GM18526 (cell line): ENCODE measurements around the gene PROS1.

Experiments
- POLR2A ChIP-seq: IDR thresholded peaks from 3 replicates; pipeline ENCODE4 v1.6.1; 2011; ENCODE audit not compliant: insufficient read length; ENCODE audit errors: extremely low read depth

Gene PROS1

DNA sequence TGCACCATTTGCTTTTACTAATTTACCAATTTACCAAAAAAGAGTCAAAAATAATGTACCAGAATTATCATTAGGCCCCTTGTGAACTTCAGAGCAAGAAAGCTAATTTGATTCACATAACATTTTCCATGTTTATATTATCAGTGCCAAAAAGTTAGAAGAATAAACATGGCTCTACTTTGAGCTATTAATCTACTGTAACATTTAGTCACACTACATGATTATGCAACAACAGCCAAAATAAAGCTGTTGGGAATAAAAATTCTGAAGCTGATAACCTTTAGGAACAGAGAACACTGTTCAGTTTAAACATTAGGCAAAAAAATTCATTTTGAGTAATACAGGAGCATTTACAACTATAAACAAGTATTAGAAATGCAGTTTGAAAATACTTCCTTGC, 63.6 kb downstream of the PROS1 start:
- TF ChIP-seq POLR2A = no peak

DNA sequence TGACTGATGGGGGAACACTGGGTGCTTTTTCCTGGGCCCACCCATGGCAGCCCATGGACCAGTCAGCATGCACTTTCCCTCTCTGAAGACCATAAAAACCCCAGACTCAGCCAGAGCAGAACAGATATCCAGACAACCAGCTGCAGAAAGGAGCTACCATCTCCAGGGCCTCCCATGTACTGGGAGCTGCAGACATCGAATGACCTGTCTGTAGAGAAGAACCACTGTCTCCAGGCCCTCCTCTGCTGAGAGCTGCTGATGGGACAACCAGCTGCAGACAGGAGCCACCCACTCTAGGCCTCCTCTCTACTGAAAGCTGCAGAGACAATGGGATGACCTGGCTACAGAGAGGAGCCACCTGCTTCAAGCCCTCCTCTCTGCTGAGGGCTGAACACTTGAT, 66.6 kb downstream of the PROS1 start:
- no peak for TF ChIP-seq POLR2A

DNA sequence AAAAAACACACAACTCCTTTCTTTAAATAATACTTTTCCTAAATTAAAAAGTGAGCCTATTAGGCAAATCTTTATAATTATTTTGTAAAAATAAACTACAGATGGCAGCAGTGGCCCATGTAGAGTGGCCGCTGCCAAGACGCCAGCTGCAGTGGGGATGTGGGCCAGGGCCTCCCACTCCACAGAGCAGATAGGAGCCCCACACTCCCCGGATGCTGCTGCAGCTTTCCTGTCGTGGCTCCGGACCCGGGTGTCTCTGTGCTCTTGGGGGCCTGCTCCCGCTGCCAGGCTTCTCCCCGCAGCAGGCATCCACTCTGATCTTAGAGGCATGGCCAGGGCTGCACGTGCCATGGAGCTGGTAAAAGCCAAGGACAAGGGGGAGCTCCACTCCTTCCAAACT, 67.5 kb downstream of the PROS1 start:
- no peak for TF ChIP-seq POLR2A

DNA sequence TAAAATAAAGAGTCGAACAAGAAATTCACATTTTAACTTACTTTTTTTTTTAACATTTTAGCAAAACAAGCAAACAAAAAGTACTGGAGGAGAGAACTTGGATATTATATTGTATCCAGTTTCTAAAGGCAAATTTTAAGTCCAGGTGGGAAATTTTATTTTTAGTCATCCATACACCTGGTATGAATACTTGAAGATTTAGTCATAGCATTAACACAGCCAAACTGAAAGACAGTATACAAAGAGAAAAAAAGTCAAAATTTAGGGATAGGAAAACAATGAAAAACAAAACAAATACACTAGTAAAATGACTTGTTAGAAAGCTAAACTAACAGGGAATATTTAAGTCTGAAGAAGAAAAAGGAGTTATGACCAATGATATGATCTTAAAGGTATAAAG, 69.1 kb downstream of the PROS1 start:
- TF ChIP-seq POLR2A = no peak

DNA sequence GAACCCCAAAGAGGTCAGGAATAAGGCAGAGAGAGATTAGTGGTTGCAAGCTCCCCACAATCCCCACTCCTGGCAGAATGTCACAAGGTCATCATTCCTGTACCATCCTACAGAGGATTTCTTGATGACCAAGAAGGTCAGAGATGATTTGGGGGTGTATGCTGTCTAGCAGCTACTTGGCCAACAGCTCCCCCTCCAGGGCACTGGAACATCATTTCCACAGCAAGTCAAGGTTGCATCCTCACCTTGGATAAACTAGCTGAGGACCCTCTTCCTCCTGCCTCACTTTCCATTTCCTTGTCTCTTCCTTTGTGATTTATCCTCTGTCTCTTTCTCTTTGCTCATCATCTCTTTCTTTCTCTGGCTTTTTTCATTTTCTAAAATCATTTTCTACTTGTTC, 106.3 kb downstream of the PROS1 start:
- TF ChIP-seq POLR2A = no peak

DNA sequence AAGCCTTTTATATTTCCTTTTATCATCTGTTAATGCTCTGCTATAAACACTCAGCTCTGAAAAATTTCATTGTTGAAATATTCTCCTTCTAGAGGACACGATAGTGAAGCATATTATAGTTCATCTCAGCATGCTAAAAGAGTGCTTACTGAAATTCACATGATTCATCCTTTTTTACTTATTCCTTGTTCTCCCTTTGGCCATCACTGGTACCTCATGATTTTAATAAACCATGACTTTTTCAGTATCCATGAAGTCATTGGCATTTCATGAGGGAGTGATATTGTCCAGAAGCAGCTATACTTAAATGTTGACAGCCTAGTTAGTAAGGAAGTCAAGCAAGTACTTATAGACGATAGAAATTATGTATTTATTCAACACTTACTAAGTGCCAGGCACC, 112.7 kb downstream of the PROS1 start:
- TF ChIP-seq POLR2A = no peak

DNA sequence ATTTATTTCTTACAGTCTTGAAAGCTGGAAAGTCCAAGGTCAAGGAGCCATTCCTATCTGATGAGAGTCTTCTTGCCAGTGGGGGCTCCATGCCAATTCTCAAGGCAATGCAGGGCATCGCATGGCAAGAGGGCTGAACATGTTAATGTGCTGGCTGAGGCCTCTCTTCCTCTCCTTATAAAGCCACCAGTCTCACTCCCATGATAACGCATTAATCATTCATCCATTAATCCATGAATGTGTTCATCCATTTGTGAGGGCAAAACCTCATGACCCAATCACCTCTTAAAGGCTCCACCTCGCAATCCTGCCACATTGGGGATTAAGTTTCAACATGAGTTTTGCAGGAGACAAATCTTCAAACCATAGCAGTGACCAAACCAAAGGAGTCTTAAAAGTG, 118.3 kb downstream of the PROS1 start:
- no peak for TF ChIP-seq POLR2A

DNA sequence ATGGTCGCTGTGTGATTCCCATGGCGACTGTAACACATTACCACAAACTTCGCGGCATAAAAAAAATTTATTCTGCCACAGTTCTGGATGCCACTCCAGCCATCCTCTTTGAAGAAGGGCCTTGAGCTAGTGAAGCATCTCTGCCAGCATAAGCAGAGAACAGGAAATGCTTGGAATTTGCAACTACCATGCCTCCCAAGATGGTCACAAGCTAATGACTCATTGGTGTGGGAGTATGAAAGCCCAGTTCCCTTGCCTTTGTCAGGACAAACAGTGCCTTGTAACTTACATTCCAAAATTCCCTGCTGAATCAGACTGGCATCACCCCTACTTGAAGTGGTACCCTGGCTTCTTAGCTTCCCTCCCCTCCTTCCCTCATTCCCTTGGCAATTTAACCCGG, 129.7 kb downstream of the PROS1 start:
- no peak for TF ChIP-seq POLR2A
